ENCODE measurements around the gene ARHGAP45.

- no peak for TF ChIP-seq POLR2A (IDR thresholded peaks at IDR 0.05; ENCODE audit: low read depth)
- TF ChIP-seq, protein P1, sequence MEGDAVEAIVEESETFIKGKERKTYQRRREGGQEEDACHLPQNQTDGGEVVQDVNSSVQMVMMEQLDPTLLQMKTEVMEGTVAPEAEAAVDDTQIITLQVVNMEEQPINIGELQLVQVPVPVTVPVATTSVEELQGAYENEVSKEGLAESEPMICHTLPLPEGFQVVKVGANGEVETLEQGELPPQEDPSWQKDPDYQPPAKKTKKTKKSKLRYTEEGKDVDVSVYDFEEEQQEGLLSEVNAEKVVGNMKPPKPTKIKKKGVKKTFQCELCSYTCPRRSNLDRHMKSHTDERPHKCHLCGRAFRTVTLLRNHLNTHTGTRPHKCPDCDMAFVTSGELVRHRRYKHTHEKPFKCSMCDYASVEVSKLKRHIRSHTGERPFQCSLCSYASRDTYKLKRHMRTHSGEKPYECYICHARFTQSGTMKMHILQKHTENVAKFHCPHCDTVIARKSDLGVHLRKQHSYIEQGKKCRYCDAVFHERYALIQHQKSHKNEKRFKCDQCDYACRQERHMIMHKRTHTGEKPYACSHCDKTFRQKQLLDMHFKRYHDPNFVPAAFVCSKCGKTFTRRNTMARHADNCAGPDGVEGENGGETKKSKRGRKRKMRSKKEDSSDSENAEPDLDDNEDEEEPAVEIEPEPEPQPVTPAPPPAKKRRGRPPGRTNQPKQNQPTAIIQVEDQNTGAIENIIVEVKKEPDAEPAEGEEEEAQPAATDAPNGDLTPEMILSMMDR (IDR thresholded peaks at IDR 0.05): no peak
These were observed 40.8 kb downstream of the ARHGAP45 start for GRCh38 chr19:1107661-1108261.
